Measurements from ENCODE around the gene EFEMP2. TPM values are rescaled to one million over a fixed set of nuclear protein-coding genes. Genes with fewer than 3 reads are reported as not detected.

Gene EFEMP2
- polyA plus RNA-seq, 1 donor (not counting 4 experiments of a cell fraction or from before 2014, with no cell fraction given) = 4.8 TPM

DNA sequence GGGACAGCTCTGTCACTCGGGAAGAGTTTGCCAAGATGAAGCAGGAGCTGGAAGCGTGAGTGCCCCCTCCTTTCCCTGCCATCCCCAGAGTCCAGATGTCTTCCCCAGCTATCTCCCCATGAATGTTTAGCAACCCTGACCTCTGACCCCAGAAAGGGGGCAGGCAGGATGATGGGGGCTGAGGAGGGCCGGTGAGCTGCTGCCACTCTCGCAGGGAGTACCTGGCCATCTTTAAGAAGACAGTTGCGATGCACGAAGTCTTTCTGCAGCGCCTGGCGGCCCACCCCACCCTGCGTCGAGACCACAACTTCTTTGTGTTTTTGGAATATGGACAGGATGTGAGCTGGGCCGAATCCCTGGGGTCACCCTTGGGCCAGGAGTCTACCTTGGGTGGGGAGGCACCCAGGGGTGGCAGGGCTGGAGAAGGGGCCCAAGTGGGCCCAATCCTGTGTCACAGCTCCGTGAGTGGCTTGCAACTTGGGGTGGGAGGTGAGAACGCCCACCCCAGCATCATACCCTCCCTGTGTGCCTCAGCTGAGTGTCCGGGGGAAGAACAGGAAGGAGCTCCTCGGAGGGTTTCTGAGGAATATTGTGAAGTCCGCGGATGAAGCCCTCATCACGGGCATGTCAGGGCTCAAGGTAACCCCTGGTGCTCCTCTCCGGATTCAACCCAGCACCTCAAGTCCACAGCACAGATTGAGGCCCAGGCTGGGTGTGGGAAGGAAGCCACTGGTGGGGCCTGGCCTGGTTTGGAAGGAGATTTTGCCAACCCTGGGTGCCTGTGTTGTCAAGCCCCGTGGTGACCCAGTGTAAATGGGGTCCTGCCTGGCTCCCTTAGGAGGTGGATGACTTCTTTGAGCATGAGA, 22.1 kb downstream of the EFEMP2 start:
- no peak overlapping the region for H2AFZ ChIP-seq (ENCODE audit: control insufficient read depth, low read length)
- H3K27me3 ChIP-seq (ENCODE audit: control insufficient read depth, extremely low read depth, insufficient read depth, low read length) = no peaks in the 10 kb centered on the region

DNA sequence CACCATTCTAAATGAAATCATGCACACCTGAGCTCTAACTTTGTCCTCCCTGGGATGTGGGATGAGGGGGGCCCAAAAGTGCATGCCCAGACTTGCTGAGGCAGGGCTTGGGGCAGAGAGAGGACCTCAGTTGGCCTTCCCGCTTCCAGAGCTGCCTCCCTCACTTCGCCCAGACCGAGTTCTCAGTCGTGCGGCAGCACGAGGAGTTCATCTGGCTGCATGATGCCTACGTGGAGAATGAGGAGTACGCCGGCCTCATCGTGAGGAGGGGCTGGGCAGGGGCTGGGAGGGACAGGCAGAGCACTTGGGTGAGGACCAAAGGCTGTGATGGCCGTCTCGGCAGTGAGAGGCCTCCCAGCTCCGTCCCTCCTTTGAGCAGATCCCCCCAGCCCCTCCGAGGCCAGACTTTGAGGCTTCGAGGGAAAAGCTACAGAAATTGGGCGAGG, 22.8 kb downstream of the EFEMP2 start:
- dilution Hi-C loops (cut with MboI; ENCODE audit: extremely low pct_ligation_motif_present, low sequenced_read_pairs) = no loop called here
- no peak overlapping the region for H3K27ac ChIP-seq (ENCODE audit: control insufficient read depth, insufficient read depth, low read length)
- H3K9ac ChIP-seq (ENCODE audit: control insufficient read depth, extremely low read depth, insufficient read depth, low read length) = no peak overlapping the region
- H3K4me1 ChIP-seq (ENCODE audit: control insufficient read depth, extremely low read depth, insufficient read depth, low read length) = no peaks in the 10 kb centered on the region
- H3K4me3 ChIP-seq (ENCODE audit: control insufficient read depth in 2 of 3, extremely low read depth in 1 of 3, insufficient read depth in 2 of 3, low read depth in 1 of 3, low read length in 3 of 3) = no peak overlapping the region
- H4K20me1 ChIP-seq (ENCODE audit: control insufficient read depth, extremely low read depth, insufficient read depth, low read length) = peaks cover 24% of the 10 kb centered on the region
- no peak for DNase-seq (ENCODE audit: low read depth, low spot score)
- H3K4me2 ChIP-seq (ENCODE audit: control insufficient read depth, extremely low read depth, insufficient read depth, low read depth, low read length) = no peak overlapping the region
- H3K9me3 ChIP-seq (ENCODE audit: control insufficient read depth, low read depth, low read length) = no peaks in the 10 kb centered on the region
- FAIRE-seq = no peak
- H3K79me2 ChIP-seq (ENCODE audit: control insufficient read depth, insufficient read depth, low read length) = peaks cover 12% of the 10 kb centered on the region
- H2AFZ ChIP-seq (ENCODE audit: control insufficient read depth, low read length) = no peak overlapping the region
- no peaks in the 10 kb centered on the region for H3K27me3 ChIP-seq (ENCODE audit: control insufficient read depth, extremely low read depth, insufficient read depth, low read length)
- no peaks in the 10 kb centered on the region for H3K9me1 ChIP-seq (ENCODE audit: control insufficient read depth, extremely low read depth, insufficient read depth, low read length)
- TF ChIP-seq EZH2 (IDR thresholded peaks at IDR 0.05; ENCODE audit: low read length) = no peak
- TF ChIP-seq, protein P1, sequence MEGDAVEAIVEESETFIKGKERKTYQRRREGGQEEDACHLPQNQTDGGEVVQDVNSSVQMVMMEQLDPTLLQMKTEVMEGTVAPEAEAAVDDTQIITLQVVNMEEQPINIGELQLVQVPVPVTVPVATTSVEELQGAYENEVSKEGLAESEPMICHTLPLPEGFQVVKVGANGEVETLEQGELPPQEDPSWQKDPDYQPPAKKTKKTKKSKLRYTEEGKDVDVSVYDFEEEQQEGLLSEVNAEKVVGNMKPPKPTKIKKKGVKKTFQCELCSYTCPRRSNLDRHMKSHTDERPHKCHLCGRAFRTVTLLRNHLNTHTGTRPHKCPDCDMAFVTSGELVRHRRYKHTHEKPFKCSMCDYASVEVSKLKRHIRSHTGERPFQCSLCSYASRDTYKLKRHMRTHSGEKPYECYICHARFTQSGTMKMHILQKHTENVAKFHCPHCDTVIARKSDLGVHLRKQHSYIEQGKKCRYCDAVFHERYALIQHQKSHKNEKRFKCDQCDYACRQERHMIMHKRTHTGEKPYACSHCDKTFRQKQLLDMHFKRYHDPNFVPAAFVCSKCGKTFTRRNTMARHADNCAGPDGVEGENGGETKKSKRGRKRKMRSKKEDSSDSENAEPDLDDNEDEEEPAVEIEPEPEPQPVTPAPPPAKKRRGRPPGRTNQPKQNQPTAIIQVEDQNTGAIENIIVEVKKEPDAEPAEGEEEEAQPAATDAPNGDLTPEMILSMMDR (optimal IDR thresholded peaks at IDR 0.05 in 1 of 3, IDR thresholded peaks at IDR 0.05 in 1 of 3, conservative IDR thresholded peaks at IDR 0.05 in 1 of 3; ENCODE audit: extremely low read depth in 1 of 3, insufficient read depth in 2 of 3, low read length in 3 of 3) = no peak
- peaks cover 20 to 26% of the 10 kb centered on the region in 2 experiments for H3K36me3 ChIP-seq (ENCODE audit: control insufficient read depth in 2 of 2, extremely low read depth in 1 of 2, insufficient read depth in 2 of 2, low read length in 2 of 2)

More for the DNA sequence above, 22.1 kb downstream of the EFEMP2 start:
- Histone ChIP-seq H3K4me2 (ENCODE audit: control insufficient read depth, extremely low read depth, insufficient read depth, low read depth, low read length) (no peak overlapping the region), H3K27ac (ENCODE audit: control insufficient read depth, insufficient read depth, low read length) (no peak overlapping the region), H3K79me2 (ENCODE audit: control insufficient read depth, insufficient read depth, low read length) (peaks cover 18% of the 10 kb centered on the region), H3K4me3 (ENCODE audit: control insufficient read depth in 2 of 3, extremely low read depth in 1 of 3, insufficient read depth in 2 of 3, low read depth in 1 of 3, low read length in 3 of 3) (no peak overlapping the region), H4K20me1 (ENCODE audit: control insufficient read depth, extremely low read depth, insufficient read depth, low read length) (peaks cover 31% of the 10 kb centered on the region), H3K36me3 (ENCODE audit: control insufficient read depth in 2 of 2, extremely low read depth in 1 of 2, insufficient read depth in 2 of 2, low read length in 2 of 2) (peaks cover 25 to 31% of the 10 kb centered on the region in 2 experiments), H3K9me3 (ENCODE audit: control insufficient read depth, low read depth, low read length) (no peaks in the 10 kb centered on the region), H3K9ac (ENCODE audit: control insufficient read depth, extremely low read depth, insufficient read depth, low read length) (no peak overlapping the region), H3K9me1 (ENCODE audit: control insufficient read depth, extremely low read depth, insufficient read depth, low read length) (no peaks in the 10 kb centered on the region), H3K4me1 (ENCODE audit: control insufficient read depth, extremely low read depth, insufficient read depth, low read length) (peaks cover 2% of the 10 kb centered on the region)
- FAIRE-seq (no peak), DNase-seq (ENCODE audit: low read depth, low spot score) (no peak)
- TF ChIP-seq EZH2 (IDR thresholded peaks at IDR 0.05; ENCODE audit: low read length) = no peak
- TF ChIP-seq, protein P1 (optimal IDR thresholded peaks at IDR 0.05 in 1 of 3, IDR thresholded peaks at IDR 0.05 in 1 of 3, conservative IDR thresholded peaks at IDR 0.05 in 1 of 3; ENCODE audit: extremely low read depth in 1 of 3, insufficient read depth in 2 of 3, low read length in 3 of 3) = no peak
- dilution Hi-C loops (cut with MboI; ENCODE audit: extremely low pct_ligation_motif_present, low sequenced_read_pairs) = no loop called here

Data from keratinocyte (primary cell).